ENCODE results near the gene ERCC3. TPM values are rescaled to one million over a fixed set of nuclear protein-coding genes. Genes with fewer than 3 reads are reported as not detected.

Gene ERCC3
- total RNA-seq (ENCODE audit: low replicate concordance): 68.9 and 71.5 TPM in 2 replicates

- H3K9me3 ChIP-seq (ENCODE audit: low read depth): no peaks in the 10 kb centered on the region
- peaks cover 14% of the 10 kb centered on the region for H3K4me1 Mint-ChIP-seq
Observed at GRCh38 chr2:127293748-127294562, at the start of gene ERCC3. TSS of gene ERCC3 (minus strand) at chr2:127294144. CDS start at chr2:127294081, 63 bp downstream.

GRCh38 chr2:127343277-127343676 lies 49.3 kb upstream of the ERCC3 start:
- H3K27me3 Mint-ChIP-seq (ENCODE audit: insufficient read depth, low read depth): no peaks in the 10 kb centered on the region
- Histone ChIP-seq H3K79me2 (ENCODE audit: low read depth) (peaks cover 37% of the 10 kb centered on the region), H4K20me1 (ENCODE audit: low read depth) (peaks cover 23% of the 10 kb centered on the region), H3K9ac (no peak overlapping the region), H3K4me3 (no peak overlapping the region), H3K36me3 (peaks cover 8% of the 10 kb centered on the region), H3K27me3 (no peaks in the 10 kb centered on the region), H2AFZ (replicated peaks) (no peak overlapping the region), H3K27ac (no peak overlapping the region), H3K4me1 (no peaks in the 10 kb centered on the region), H3K4me2 (no peak overlapping the region), H3F3A (ENCODE audit: low read depth) (no peaks in the 10 kb centered on the region), H3K9me3 (ENCODE audit: low read depth) (peaks cover 3% of the 10 kb centered on the region)
- DNase-seq (ENCODE audit: low spot score): no peak
- peaks cover 26% of the 10 kb centered on the region for H3K36me3 Mint-ChIP-seq
- peaks cover 3% of the 10 kb centered on the region for H3K4me1 Mint-ChIP-seq
- H3K27ac Mint-ChIP-seq: no peak overlapping the region
- TF ChIP-seq EZH2phosphoT487 (IDR thresholded peaks at IDR 0.05) (no peak), EZH2 (IDR thresholded peaks at IDR 0.05) (no peak), CTCF (IDR thresholded peaks at IDR 0.05) (no peak)
- H3K9me3 Mint-ChIP-seq: peaks cover 13% of the 10 kb centered on the region
- no peak overlapping the region for H3K4me3 Mint-ChIP-seq

More at GRCh38 chr2:127293748-127294562, at the start of gene ERCC3:
- Histone ChIP-seq H3K36me3 (peaks cover 6% of the 10 kb centered on the region), H3K79me2 (ENCODE audit: low read depth) (peaks cover 25% of the 10 kb centered on the region), H3F3A (ENCODE audit: low read depth) (peaks cover 12% of the 10 kb centered on the region), H3K9ac (peak within 1 kb of the TSS; percentile 77), H3K4me3 (peak within 1 kb of the TSS; percentile 80), H3K27me3 (no peaks in the 10 kb centered on the region), H3K4me2 (peak within 1 kb of the TSS; percentile 86), H2AFZ (replicated peaks) (peak within 1 kb of the TSS; percentile 91), H3K27ac (peak within 1 kb of the TSS; percentile 62), H3K4me1 (peaks cover 7% of the 10 kb centered on the region), H4K20me1 (ENCODE audit: low read depth) (no peaks in the 10 kb centered on the region)
- TF ChIP-seq EZH2phosphoT487 (IDR thresholded peaks at IDR 0.05) (no peak), EZH2 (IDR thresholded peaks at IDR 0.05) (no peak), CTCF (IDR thresholded peaks at IDR 0.05) (no peak)
- Mint-ChIP-seq H3K36me3 (peaks cover 17% of the 10 kb centered on the region), H3K27me3 (ENCODE audit: insufficient read depth, low read depth) (peaks cover 2% of the 10 kb centered on the region), H3K9me3 (no peaks in the 10 kb centered on the region), H3K27ac (peak within 1 kb of the TSS; percentile 99), H3K4me3 (peak within 1 kb of the TSS; percentile 99)
- DNase-seq (ENCODE audit: low spot score): peak; percentile 93

- H3K27me3 Mint-ChIP-seq (ENCODE audit: insufficient read depth, low read depth): no peaks in the 10 kb centered on the region
- Histone ChIP-seq H3K79me2 (ENCODE audit: low read depth) (peaks cover 25% of the 10 kb centered on the region), H3K9me3 (ENCODE audit: low read depth) (peaks cover 3% of the 10 kb centered on the region), H3K27ac (no peak overlapping the region), H2AFZ (replicated peaks) (no peak overlapping the region), H3K4me1 (no peaks in the 10 kb centered on the region), H3K27me3 (no peaks in the 10 kb centered on the region), H3K4me3 (no peak overlapping the region), H3K4me2 (no peak overlapping the region), H3K9ac (no peak overlapping the region), H4K20me1 (ENCODE audit: low read depth) (peaks cover 16% of the 10 kb centered on the region), H3F3A (ENCODE audit: low read depth) (no peaks in the 10 kb centered on the region), H3K36me3 (peaks cover 15% of the 10 kb centered on the region)
- DNase-seq (ENCODE audit: low spot score): no peak
- H3K36me3 Mint-ChIP-seq: peaks cover 26% of the 10 kb centered on the region
- H3K4me1 Mint-ChIP-seq: peaks cover 3% of the 10 kb centered on the region
- H3K27ac Mint-ChIP-seq: no peak overlapping the region
- H3K4me3 Mint-ChIP-seq: no peak overlapping the region
- peaks cover 6% of the 10 kb centered on the region for H3K9me3 Mint-ChIP-seq
- TF ChIP-seq CTCF (IDR thresholded peaks at IDR 0.05) (no peak), EZH2 (IDR thresholded peaks at IDR 0.05) (no peak), EZH2phosphoT487 (IDR thresholded peaks at IDR 0.05) (no peak)
Observed at GRCh38 chr2:127342101-127342500, 48.2 kb upstream of the ERCC3 start.
